Activated naive CD8-positive, alpha-beta T cell treated with anti-CD3 and anti-CD28 coated beads, Interleukin-2, amount 10 ng/mL, durations not matched to agents 7 days and 5 days (primary cell): ENCODE data around the gene PHKG1. TPM values are rescaled to one million over a fixed set of nuclear protein-coding genes. Genes with fewer than 3 reads are reported as not detected.
"Not testable (repeated sequence)": the region's sequence is repeated elsewhere in the genome, so short reads cannot be mapped to it uniquely, and the experiment has no call there.

Source experiments
- ATAC-seq: fragments of 150-1000 bp; cut with Tn5 transposase; one replicate; pipeline ENCODE4 v1.10.0; 2021; ENCODE audit warnings: low read depth, moderate library complexity
- POLR2A ChIA-PET: fragments of 350-600 bp; sonication (Branson Sonifier 250); formaldehyde crosslinking; loops from one replicate; lab custom pipeline; 2021; ENCODE audit warnings: antibody characterized with exemption; lab: Charles Lee
- DNase-seq: peaks from one replicate; pipeline ENCODE4 v3.0.0; 2021
- H3K27ac Mint-ChIP-seq: one replicate; pipeline ENCODE4 v1.8.0; 2022; ENCODE audit warnings: mild to moderate bottlenecking, mixed read lengths
- H3K27me3 Mint-ChIP-seq: one replicate; pipeline ENCODE4 v1.8.0; 2022; ENCODE audit warnings: mild to moderate bottlenecking, moderate library complexity, mixed read lengths
- H3K36me3 Mint-ChIP-seq: one replicate; pipeline ENCODE4 v1.8.0; 2021; ENCODE audit warnings: mild to moderate bottlenecking, mixed read lengths
- H3K4me1 Mint-ChIP-seq: one replicate; pipeline ENCODE4 v1.8.0; 2021; ENCODE audit warnings: mixed read lengths
- H3K4me3 Mint-ChIP-seq: one replicate; pipeline ENCODE4 v1.8.0; 2022; ENCODE audit warnings: mild to moderate bottlenecking, moderate library complexity, mixed read lengths
- H3K9me3 Mint-ChIP-seq: one replicate; pipeline ENCODE4 v1.8.0; 2021; ENCODE audit warnings: mixed read lengths
- total RNA-seq, 2 experiments: library from RNA; stranded (reverse); gene quantifications; one replicate each; pipeline ENCODE4 v1.2.3, GENCODE V29; 2021

Gene PHKG1
- total RNA-seq, 2 experiments from 2014 or later, result 2.3 to 2.4 TPM

- no peak overlapping the region for H3K4me3 Mint-ChIP-seq
- H3K27ac Mint-ChIP-seq, result no peak overlapping the region
- no peaks in the 10 kb centered on the region for H3K9me3 Mint-ChIP-seq
- H3K4me1 Mint-ChIP-seq, result peaks cover 18% of the 10 kb centered on the region
- no peaks in the 10 kb centered on the region for H3K27me3 Mint-ChIP-seq
- POLR2A ChIA-PET, result interaction anchor here (0.9 kb wide), 1 partner anchor 83 kb away, joined by 4 read pairs; no protein-coding TSS in a partner anchor
- ATAC-seq, result no peak
- peaks cover 7% of the 10 kb centered on the region for H3K36me3 Mint-ChIP-seq
- DNase-seq, result no peak
Observed at GRCh38 chr7:56048245-56048644, 44.5 kb downstream of the PHKG1 start.

- H3K9me3 Mint-ChIP-seq, H3K27ac Mint-ChIP-seq, ATAC-seq, POLR2A ChIA-PET, H3K36me3 Mint-ChIP-seq, H3K4me3 Mint-ChIP-seq, DNase-seq, H3K27me3 Mint-ChIP-seq: not testable (repeated sequence)
- H3K4me1 Mint-ChIP-seq, result peaks cover 14% of the 10 kb centered on the region
Observed at GRCh38 chr7:56047446-56048116, 45.2 kb downstream of the PHKG1 start.

GRCh38 chr7:56046721-56047445, 45.9 kb downstream of the PHKG1 start:
- H3K36me3 Mint-ChIP-seq, result peaks cover 5% of the 10 kb centered on the region
- POLR2A ChIA-PET, result no interaction called here
- H3K4me3 Mint-ChIP-seq, result no peak overlapping the region
- peaks cover 12% of the 10 kb centered on the region for H3K4me1 Mint-ChIP-seq
- H3K27ac Mint-ChIP-seq, result no peak overlapping the region
- ATAC-seq, result no peak
- H3K27me3 Mint-ChIP-seq, result no peaks in the 10 kb centered on the region
- no peaks in the 10 kb centered on the region for H3K9me3 Mint-ChIP-seq
- no peak for DNase-seq

DNA sequence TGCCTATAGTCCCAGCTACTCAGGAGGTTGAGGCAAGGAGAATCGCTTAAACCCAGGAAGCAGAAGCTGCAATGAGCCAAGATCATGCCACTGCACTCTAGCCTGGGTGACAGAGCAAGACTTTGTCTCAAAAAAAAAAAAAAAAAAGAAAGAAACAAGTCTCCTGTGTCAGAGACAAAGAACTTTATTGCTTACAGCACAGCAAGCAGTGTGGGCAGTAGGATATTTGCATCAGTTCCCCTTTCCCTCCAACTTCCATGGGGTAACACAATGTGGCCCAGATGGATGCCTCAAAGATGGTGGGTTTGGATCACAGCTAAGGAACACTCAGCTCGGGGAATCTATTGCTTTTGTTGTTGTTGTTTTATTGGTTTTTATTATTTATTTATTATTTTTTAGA, 47.0 kb downstream of the PHKG1 start:
- not testable (repeated sequence) for H3K9me3 Mint-ChIP-seq, ATAC-seq, DNase-seq, H3K27me3 Mint-ChIP-seq, H3K27ac Mint-ChIP-seq, H3K4me3 Mint-ChIP-seq
- peaks cover 11% of the 10 kb centered on the region for H3K36me3 Mint-ChIP-seq
- POLR2A ChIA-PET, result interaction anchor here (0.7 kb wide), 1 partner anchor 550 kb away, joined by 3 read pairs; no protein-coding TSS in a partner anchor
- peaks cover 10% of the 10 kb centered on the region for H3K4me1 Mint-ChIP-seq

DNA sequence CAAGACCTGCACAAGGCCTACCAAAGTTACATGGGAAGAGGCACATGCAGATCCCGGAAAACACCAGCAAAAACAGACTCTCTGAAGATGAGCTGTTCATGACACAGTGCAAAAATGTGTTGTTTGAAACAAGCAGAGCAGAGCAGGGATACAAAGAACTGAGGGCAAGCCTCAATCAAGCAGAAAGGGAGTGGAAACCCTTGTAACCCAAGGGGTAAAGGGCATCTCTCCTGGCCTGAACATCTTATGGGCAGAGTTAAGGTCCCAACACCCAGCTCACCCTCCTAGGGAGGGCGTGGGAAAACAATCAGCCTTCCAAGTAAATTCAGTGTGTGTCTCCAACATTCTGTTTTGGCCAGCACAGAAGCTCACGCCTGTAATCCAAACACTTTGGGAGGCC, 52.0 kb downstream of the PHKG1 start:
- ATAC-seq (no peak), DNase-seq (no peak)
- Mint-ChIP-seq H3K4me3 (no peak overlapping the region), H3K9me3 (no peaks in the 10 kb centered on the region), H3K4me1 (no peaks in the 10 kb centered on the region), H3K27ac (peak overlapping the region; percentile 16), H3K36me3 (peaks cover 13% of the 10 kb centered on the region), H3K27me3 (no peaks in the 10 kb centered on the region)
- POLR2A ChIA-PET, result no interaction called here

- ATAC-seq (peak; percentile 96), DNase-seq (peak; percentile 80)
- H3K9me3 Mint-ChIP-seq, result no peaks in the 10 kb centered on the region
- H3K36me3 Mint-ChIP-seq, result peaks cover 6% of the 10 kb centered on the region
- POLR2A ChIA-PET, result interaction anchor here (0.7 to 1.4 kb wide), 3 partner anchors 17 to 72 kb away, joined by 3 to 9 read pairs (median 7); partner anchors contain the start of genes CHCHD2, PSPH and SUMF2
- H3K27ac Mint-ChIP-seq, result peak overlapping the region; percentile 90
- peak overlapping the region; percentile 90 for H3K4me3 Mint-ChIP-seq
- H3K4me1 Mint-ChIP-seq, result peaks cover 11% of the 10 kb centered on the region
- no peaks in the 10 kb centered on the region for H3K27me3 Mint-ChIP-seq
Observed at GRCh38 chr7:56033671-56034432, 58.9 kb downstream of the PHKG1 start.

- DNase-seq, H3K27ac Mint-ChIP-seq, H3K36me3 Mint-ChIP-seq, H3K27me3 Mint-ChIP-seq, H3K9me3 Mint-ChIP-seq, H3K4me3 Mint-ChIP-seq, ATAC-seq: not testable (repeated sequence)
- peaks cover 11% of the 10 kb centered on the region for H3K4me1 Mint-ChIP-seq
- POLR2A ChIA-PET, result interaction anchor here (1.0 kb wide), 1 partner anchor 74 kb away, joined by 6 read pairs; the partner anchor contains the start of gene CHCHD2
Observed at GRCh38 chr7:56032578-56032977, 60.2 kb downstream of the PHKG1 start.

- Mint-ChIP-seq H3K4me1 (peaks cover 11% of the 10 kb centered on the region), H3K36me3 (peaks cover 12% of the 10 kb centered on the region)
- H3K27me3 Mint-ChIP-seq, H3K27ac Mint-ChIP-seq, H3K9me3 Mint-ChIP-seq, H3K4me3 Mint-ChIP-seq, DNase-seq, POLR2A ChIA-PET, ATAC-seq: not testable (repeated sequence)
Observed at GRCh38 chr7:56031556-56031955, 61.2 kb downstream of the PHKG1 start.

DNA sequence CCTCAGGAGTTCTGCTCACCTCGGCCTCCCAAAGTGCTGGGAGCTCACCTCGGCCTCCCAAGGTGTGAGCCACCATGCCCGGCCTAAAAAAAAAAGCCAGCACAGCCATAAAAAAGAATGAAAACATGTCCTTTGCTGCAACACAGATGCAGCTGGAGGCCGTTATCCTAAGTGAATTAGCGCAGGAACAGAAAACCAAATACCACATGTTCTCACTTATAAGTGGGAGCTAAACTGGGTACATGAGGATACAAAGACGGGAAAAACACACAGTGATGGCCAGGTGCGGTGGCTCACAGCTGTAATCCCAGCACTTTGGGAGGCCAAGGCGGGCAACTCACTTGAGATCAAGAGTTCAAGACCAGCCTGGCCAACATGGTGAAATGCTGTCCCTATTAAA, 62.4 kb downstream of the PHKG1 start:
- POLR2A ChIA-PET, result no interaction called here
- ATAC-seq (no peak), DNase-seq (no peak)
- Mint-ChIP-seq H3K4me1 (peaks cover 11% of the 10 kb centered on the region), H3K36me3 (peaks cover 13% of the 10 kb centered on the region), H3K27ac (no peak overlapping the region), H3K4me3 (no peak overlapping the region), H3K9me3 (no peaks in the 10 kb centered on the region), H3K27me3 (no peaks in the 10 kb centered on the region)

Other genes with a start within 250 kb of the PHKG1 start
- not detected for gene SEPTIN14, start 230.2 kb downstream of the PHKG1 start, total RNA-seq
- 1 to 10 TPM; 1.2 to 1.8 TPM for gene ZNF713, start 205.5 kb downstream of the PHKG1 start, total RNA-seq
- 10 to 100 TPM; 12.3 to 15.3 TPM for gene MRPS17, start 141.1 kb downstream of the PHKG1 start, total RNA-seq
- gene NIPSNAP2, start 128.4 kb downstream of the PHKG1 start, total RNA-seq, result 10 to 100 TPM; 29.6 to 32.6 TPM
- 10 to 100 TPM in 1 of 2 experiments, 1 to 10 TPM in 1; 7.9 to 10.1 TPM for gene PSPH, start 41.5 kb downstream of the PHKG1 start, total RNA-seq
- gene CCT6A, start 41.2 kb downstream of the PHKG1 start, total RNA-seq, result 100 to 1,000 TPM in 1 of 2 experiments, 10 to 100 TPM in 1; 94.9 to 102 TPM
- gene SUMF2, start 28.7 kb downstream of the PHKG1 start, total RNA-seq, result 100 to 1,000 TPM; 147 to 156 TPM
- 100 to 1,000 TPM; 354 to 370 TPM for gene CHCHD2, start 13.5 kb upstream of the PHKG1 start, total RNA-seq
- gene NUPR2, start 23.5 kb upstream of the PHKG1 start, total RNA-seq, result not detected